Common myeloid progenitor, CD34-positive (primary cell): ENCODE results near the gene BRD1.

ENCODE experiments used
- CTCF ChIA-PET: fragments of 350-600 bp; sonication (Branson Sonifier 250); formaldehyde crosslinking; loops from one replicate; lab custom pipeline; 2021; ENCODE audit warnings: antibody characterized with exemption; lab: Charles Lee
- POLR2A ChIA-PET: fragments of 350-600 bp; sonication (Branson Sonifier 250); formaldehyde crosslinking; loops from one replicate; lab custom pipeline; 2021; ENCODE audit warnings: antibody characterized with exemption; lab: Charles Lee
- DNase-seq, 3 donors: peaks; one replicate each; pipeline versions ENCODE4 v3.0.0 to v3.0.0-alpha.2; 2013
- H3K27ac ChIP-seq, 2 experiments: 1 replicate in 1 of 2; 2 replicates in 1 of 2; pipeline ENCODE4 v1.7.0; 2013; ENCODE audit warnings: inconsistent platforms in 2 of 2, low read length in 2 of 2, mild to moderate bottlenecking in 2 of 2, low read depth in 1 of 2, moderate library complexity in 1 of 2; ENCODE audit not compliant: severe bottlenecking in 2 of 2, insufficient read depth in 1 of 2, poor library complexity in 1 of 2
- H3K27me3 ChIP-seq, 5 experiments: replicated peaks in 2 of 5; 1 replicate in 3 of 5; 2 replicates in 2 of 5; pipeline versions ENCODE4 v1.6.1 to v1.7.0; 2013; ENCODE audit warnings: low read length in 4 of 5, mild to moderate bottlenecking in 2 of 5, moderate library complexity in 2 of 5, inconsistent platforms in 1 of 5; ENCODE audit not compliant: insufficient read depth in 5 of 5, control insufficient read depth in 4 of 5
- H3K36me3 ChIP-seq, 4 experiments: 1 replicate in 2 of 4; 2 replicates in 2 of 4; pipeline versions ENCODE4 v1.6.1 to v1.7.0; 2013; ENCODE audit warnings: low read length in 3 of 4, control low read depth in 1 of 4, mild to moderate bottlenecking in 1 of 4; ENCODE audit not compliant: control insufficient read depth in 4 of 4, insufficient read depth in 4 of 4
- H3K4me1 ChIP-seq, 4 experiments: 1 replicate in 3 of 4; 2 replicates in 1 of 4; pipeline versions ENCODE4 v1.6.1 to v1.7.1; 2013; ENCODE audit warnings: low read length in 3 of 4, mild to moderate bottlenecking in 3 of 4, control low read depth in 1 of 4, inconsistent platforms in 1 of 4, moderate library complexity in 1 of 4; ENCODE audit not compliant: control insufficient read depth in 4 of 4, insufficient read depth in 4 of 4; ENCODE audit errors: control extremely low read depth in 1 of 4
- H3K4me3 ChIP-seq, 7 experiments: 1 replicate in 4 of 7; 2 replicates in 3 of 7; pipeline versions ENCODE4 v1.5.1 to v1.7.0; 2013; ENCODE audit warnings: mild to moderate bottlenecking in 7 of 7, low read length in 6 of 7, moderate library complexity in 6 of 7, inconsistent platforms in 2 of 7, low read depth in 2 of 7, control low read depth in 1 of 7; ENCODE audit not compliant: insufficient read depth in 4 of 7, control insufficient read depth in 1 of 7; ENCODE audit errors: extremely low read depth in 1 of 7
- H3K9me3 ChIP-seq, 5 experiments: 1 replicate in 4 of 5; 2 replicates in 1 of 5; pipeline versions ENCODE4 v1.6.1 to v1.7.1; 2013; ENCODE audit warnings: low read length in 4 of 5, mild to moderate bottlenecking in 2 of 5, inconsistent platforms in 1 of 5, low read depth in 1 of 5, moderate library complexity in 1 of 5; ENCODE audit not compliant: control insufficient read depth in 4 of 5, insufficient read depth in 2 of 5; ENCODE audit errors: control extremely low read depth in 1 of 5
- WGBS: methylation state at CpG from one replicate; pipeline ENCODE4 v1.1.5; 2013; ENCODE audit not compliant: insufficient coverage; 5-methylcytosine and 5-hydroxymethylcytosine counted together

The BRD1 gene

DNA sequence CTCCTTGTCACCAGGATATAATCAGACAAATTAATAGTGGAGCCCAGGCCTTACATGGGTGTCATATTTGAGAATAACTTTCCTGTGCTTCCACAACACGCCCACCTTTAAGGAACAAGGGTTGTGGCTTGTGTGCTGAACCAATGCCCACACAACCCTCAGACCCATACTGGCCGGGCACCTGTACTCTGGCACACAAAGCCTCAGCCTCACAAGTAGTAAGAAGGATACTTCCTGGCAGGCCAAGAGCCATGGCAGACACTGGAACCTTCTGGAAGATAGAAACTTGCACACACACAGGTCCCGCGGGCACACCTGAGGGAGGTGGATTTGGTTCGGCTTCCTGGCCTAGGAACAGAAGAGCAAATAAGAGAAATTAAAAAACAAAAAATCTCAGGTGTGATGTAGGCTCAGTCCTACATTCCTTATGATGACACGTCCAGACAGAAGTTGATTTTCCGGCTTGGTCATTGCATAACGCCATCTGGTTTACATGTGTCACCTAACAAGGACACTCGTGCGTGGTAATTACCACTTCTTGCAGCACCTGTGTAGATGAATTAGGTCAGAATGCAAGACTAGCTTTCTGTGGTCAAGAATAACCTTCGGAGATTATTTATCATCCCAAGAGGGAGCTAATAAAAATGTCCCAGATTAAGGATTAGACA lies 5.8 kb upstream of the BRD1 start:
- Histone ChIP-seq H3K36me3 (no peaks in the 10 kb centered on the region), H3K4me1 (peaks cover 0 to 3% (median 2%) of the 10 kb centered on the region in 4 experiments), H3K9me3 (no peaks in the 10 kb centered on the region), H3K27me3 (no peaks in the 10 kb centered on the region), H3K4me3 (no peak overlapping the region), H3K27ac (no peak overlapping the region)
- no peak for DNase-seq
- ChIA-PET CTCF (interaction anchor here (1.2 kb wide), 1 partner anchor 14 kb away, joined by 3 read pairs; no protein-coding TSS in a partner anchor), POLR2A (no interaction called here)
- WGBS: 98% methylated on average over 11 of the region's 11 CpGs

DNA sequence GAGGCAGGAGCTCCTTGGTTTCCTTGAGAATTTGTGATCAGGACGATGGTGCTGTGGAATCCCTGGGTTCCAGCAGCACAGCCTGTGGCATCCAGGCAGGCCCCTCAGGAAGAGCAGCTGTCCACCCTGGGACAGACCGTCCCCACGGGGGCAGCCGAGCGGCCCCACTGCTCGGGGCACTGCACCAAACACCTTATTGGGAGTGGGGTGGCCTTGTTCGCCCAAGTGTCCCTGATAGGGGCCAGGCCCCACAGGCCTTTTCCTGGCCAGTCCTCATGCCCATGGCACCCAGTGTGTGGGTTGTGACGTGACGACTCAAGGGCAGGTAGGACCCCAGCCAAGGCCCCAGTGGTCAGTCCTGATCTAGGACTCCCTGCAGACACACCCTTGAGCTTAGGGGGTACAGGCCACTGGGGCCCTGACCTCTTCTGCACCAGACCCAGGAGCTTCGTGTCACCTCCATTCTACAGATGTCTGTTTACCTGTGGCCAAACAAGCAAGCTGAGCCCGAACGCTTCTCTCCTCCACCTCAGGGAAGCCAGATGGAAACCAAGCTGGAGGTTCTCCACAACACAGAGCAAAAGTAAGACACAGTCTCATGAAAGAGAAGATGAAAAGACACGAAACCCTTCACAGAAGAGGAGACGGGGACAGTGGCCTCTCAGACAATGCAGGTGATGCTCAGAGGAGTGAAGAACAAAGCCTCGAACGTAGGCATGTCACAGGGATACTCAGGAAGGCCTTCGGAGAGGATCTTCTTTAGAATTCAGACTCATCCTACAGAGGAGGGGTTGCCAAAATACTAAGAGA lies 1.6 kb upstream of the BRD1 start:
- Histone ChIP-seq H3K27ac (no peak overlapping the region), H3K36me3 (peaks cover 0 to 14% (median 5%) of the 10 kb centered on the region in 4 experiments), H3K9me3 (no peaks in the 10 kb centered on the region), H3K27me3 (no peaks in the 10 kb centered on the region), H3K4me3 (no peak overlapping the region), H3K4me1 (peaks cover 0 to 31% (median 25%) of the 10 kb centered on the region in 4 experiments)
- DNase-seq: no peak
- ChIA-PET POLR2A (interaction anchor here (0.6 to 1.3 kb wide), 3 partner anchors 10 to 155 kb away, joined by 3 read pairs; no protein-coding TSS in a partner anchor), CTCF (interaction anchor here (1.1 to 1.9 kb wide), 4 partner anchors 8 to 61 kb away, joined by 3 to 6 read pairs (median 4); no protein-coding TSS in a partner anchor)
- WGBS: 95% methylated on average over 17 of the region's 17 CpGs

DNA sequence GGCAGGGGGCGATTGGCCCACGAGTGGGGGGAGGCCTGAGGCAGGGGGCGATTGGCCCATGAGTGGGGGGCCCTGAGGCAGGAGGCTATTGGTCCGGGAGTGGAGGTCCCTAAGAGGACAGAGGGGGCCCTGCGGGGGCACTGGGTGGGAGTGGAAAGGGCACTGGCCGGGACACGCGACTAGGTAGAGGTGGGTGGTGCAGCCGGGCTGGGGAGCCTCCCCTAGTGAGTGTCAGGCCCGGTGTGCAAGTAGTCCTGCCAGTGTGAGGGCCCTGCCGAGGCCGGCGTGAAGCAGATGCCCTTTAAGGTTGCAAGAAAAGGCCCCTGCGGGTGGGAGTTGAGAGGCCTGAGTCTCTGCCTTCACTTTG lies 909 bp upstream of the BRD1 start:
- Histone ChIP-seq H3K4me1 (peaks cover 0 to 33% (median 26%) of the 10 kb centered on the region in 4 experiments), H3K9me3 (no peaks in the 10 kb centered on the region), H3K27me3 (no peaks in the 10 kb centered on the region), H3K27ac (no peak overlapping the region), H3K4me3 (no peak overlapping the region), H3K36me3 (peaks cover 0 to 20% (median 9%) of the 10 kb centered on the region in 4 experiments)
- POLR2A ChIA-PET: interaction anchor here (0.6 to 1.3 kb wide), 2 partner anchors 10 to 109 kb away, joined by 3 read pairs; no protein-coding TSS in a partner anchor
- CTCF ChIA-PET: no interaction called here
- no peak for DNase-seq
- 97% methylated on average over 12 of the region's 14 CpGs for WGBS

DNA sequence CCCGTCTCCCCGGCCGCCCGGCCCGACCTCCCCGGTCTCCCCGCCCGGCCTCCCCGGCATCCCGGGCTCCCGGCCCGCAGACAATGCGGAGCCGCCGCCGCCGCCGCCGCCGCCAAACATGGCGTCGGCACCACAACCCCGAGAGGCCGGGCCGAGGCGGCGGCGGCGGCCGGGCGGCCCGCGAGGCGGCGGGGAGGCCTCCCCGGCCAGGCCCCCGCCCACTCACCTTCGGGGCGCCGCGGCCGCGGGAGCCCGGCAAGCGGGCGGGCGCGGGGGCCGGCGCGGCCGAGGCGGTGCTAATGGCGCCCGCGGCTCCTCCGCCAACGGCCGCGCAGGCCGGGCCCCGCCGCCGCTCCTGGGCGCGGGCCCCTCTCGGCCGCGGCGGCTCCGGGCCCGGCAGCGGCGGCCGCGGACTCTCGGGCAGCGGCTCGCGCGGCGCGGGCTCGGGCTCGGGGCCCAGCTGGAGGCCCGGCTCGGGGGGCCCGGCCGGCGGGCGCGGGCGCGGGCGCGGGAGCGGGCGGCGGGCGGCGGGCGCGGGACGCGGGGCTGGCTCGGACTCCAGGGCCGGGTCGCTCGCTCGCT lies 311 bp downstream of the BRD1 start:
- H3K27me3 ChIP-seq: no peaks in the 10 kb centered on the region
- peaks cover 5 to 31% (median 19%) of the 10 kb centered on the region in 4 experiments for H3K36me3 ChIP-seq
- ChIA-PET CTCF (interaction anchor here (1.5 kb wide), 1 partner anchor 10 kb away, joined by 3 read pairs; no protein-coding TSS in a partner anchor), POLR2A (interaction anchor here (0.6 to 0.9 kb wide), 2 partner anchors 21 to 25 kb away, joined by 3 to 4 read pairs; no protein-coding TSS in a partner anchor)
- peak overlapping the region; percentile 58 to 79 for H3K27ac ChIP-seq
- H3K4me3 ChIP-seq: peak overlapping the region; percentile 53 to 91 (median 76)
- H3K9me3 ChIP-seq: no peaks in the 10 kb centered on the region
- H3K4me1 ChIP-seq: peaks cover 0 to 33% (median 26%) of the 10 kb centered on the region in 4 experiments
- DNase-seq: no peak
- under 1% methylated on average over 67 of the region's 110 CpGs for WGBS

DNA sequence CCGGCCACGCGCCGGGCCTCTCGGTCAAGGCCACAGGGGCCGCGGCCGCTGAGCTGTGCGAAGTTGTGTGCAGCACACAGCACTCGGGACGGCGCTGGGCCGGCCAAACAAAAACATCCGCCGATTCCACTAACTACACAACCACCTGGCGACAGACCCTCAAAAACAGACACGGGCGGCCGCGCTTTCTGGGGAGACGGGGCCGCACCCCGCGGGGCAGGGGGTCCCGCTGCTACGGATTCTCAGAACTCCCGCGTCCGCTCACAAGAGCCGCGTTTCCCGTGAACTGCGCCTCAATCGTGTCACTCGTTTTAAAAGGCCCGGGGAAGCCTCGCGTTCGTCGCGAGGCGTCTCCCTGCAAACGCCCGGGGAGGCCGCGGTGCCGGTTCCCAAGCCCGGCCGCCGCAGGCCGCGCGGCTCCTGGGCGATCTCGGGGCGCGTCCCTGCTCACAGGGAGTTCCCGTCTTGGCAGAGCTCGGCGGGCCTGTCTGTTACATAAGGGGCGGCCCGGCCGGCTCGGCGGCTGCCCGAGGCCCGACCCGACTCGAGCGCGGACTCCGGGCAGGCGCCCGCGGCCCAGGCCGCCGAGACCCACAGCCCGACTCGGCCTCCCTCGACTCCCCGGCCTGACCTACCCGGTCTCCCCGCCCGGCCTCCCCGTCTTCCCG lies 936 bp downstream of the BRD1 start:
- H3K4me1 ChIP-seq: peaks cover 0 to 33% (median 26%) of the 10 kb centered on the region in 4 experiments

DNA sequence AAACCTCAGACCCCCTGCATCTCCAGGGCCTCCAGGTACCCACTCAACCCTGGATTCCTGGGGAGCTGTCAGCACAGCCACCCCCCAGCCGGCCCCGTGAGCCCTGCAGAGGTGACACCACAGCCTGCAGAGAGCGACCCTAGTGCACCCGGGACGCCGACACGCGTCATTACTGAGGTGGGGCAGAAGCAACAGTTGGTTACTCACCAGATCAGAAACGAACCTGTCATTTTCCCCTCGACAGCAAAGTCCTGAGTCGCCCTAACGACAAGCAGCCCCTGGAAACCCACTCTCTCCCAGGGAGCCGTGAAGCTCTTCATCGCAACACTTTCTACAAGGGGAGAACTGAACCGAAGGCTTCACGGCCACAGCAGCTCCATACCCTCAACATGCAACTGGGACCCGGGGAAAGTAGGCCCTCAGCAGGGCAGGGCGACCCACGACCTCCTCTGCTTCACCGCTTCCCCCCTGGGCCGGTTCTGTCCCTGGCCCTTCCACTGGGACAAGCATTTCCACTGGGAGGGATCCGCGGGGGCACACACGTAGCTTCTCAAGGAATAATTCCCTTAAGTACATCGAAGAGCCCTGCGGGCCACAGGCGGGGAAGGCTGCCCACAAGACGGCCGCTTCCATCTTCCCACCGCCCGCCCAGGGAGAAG lies 1.6 kb downstream of the BRD1 start:
- H3K4me1 ChIP-seq: peaks cover 0 to 33% (median 26%) of the 10 kb centered on the region in 4 experiments

More for the DNA sequence above, 936 bp downstream of the BRD1 start:
- 0% methylated on average over 72 of the region's 86 CpGs for WGBS
- POLR2A ChIA-PET: interaction anchor here (0.6 to 0.9 kb wide), 4 partner anchors 21 to 204 kb away, joined by 3 to 4 read pairs (median 4); no protein-coding TSS in a partner anchor
- H3K27me3 ChIP-seq: no peaks in the 10 kb centered on the region
- CTCF ChIA-PET: interaction anchor here (1.5 kb wide), 1 partner anchor 11 kb away, joined by 3 read pairs; no protein-coding TSS in a partner anchor
- H3K36me3 ChIP-seq: peaks cover 5 to 32% (median 22%) of the 10 kb centered on the region in 4 experiments
- H3K9me3 ChIP-seq: no peaks in the 10 kb centered on the region
- H3K4me3 ChIP-seq: peak overlapping the region; percentile 53 to 91 (median 76)
- DNase-seq: peak in 2 of 3 donors; percentile 50 to 63
- peak overlapping the region; percentile 58 to 79 for H3K27ac ChIP-seq

More for the DNA sequence above, 1.6 kb downstream of the BRD1 start:
- Histone ChIP-seq H3K27me3 (no peaks in the 10 kb centered on the region), H3K9me3 (no peaks in the 10 kb centered on the region), H3K4me3 (peak overlapping the region; percentile 53 to 91 (median 76)), H3K36me3 (peaks cover 5 to 39% (median 26%) of the 10 kb centered on the region in 4 experiments), H3K27ac (peak overlapping the region; percentile 58 to 79)
- peak in 2 of 3 donors; percentile 56 to 69 for DNase-seq
- 30% methylated on average over 30 of the region's 31 CpGs for WGBS
- ChIA-PET CTCF (interaction anchor here (0.9 to 1.5 kb wide), 3 partner anchors 12 to 22 kb away, joined by 3 to 6 read pairs (median 3); no protein-coding TSS in a partner anchor), POLR2A (interaction anchor here (0.9 kb wide), 3 partner anchors 22 to 204 kb away, joined by 3 to 4 read pairs (median 4); no protein-coding TSS in a partner anchor)
